ENCODE results near the gene DRC3.

GRCh38 chr17:18004345-18004744 is 31.7 kb downstream of the DRC3 start:
- no peak for TF ChIP-seq POLR2A (IDR thresholded peaks at IDR 0.05)
- TF ChIP-seq, protein P1, sequence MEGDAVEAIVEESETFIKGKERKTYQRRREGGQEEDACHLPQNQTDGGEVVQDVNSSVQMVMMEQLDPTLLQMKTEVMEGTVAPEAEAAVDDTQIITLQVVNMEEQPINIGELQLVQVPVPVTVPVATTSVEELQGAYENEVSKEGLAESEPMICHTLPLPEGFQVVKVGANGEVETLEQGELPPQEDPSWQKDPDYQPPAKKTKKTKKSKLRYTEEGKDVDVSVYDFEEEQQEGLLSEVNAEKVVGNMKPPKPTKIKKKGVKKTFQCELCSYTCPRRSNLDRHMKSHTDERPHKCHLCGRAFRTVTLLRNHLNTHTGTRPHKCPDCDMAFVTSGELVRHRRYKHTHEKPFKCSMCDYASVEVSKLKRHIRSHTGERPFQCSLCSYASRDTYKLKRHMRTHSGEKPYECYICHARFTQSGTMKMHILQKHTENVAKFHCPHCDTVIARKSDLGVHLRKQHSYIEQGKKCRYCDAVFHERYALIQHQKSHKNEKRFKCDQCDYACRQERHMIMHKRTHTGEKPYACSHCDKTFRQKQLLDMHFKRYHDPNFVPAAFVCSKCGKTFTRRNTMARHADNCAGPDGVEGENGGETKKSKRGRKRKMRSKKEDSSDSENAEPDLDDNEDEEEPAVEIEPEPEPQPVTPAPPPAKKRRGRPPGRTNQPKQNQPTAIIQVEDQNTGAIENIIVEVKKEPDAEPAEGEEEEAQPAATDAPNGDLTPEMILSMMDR (IDR thresholded peaks at IDR 0.05), result no peak
